ENCODE measurements around the gene OSBPL8.
"Not testable (repeated sequence)": the region's sequence is repeated elsewhere in the genome, so short reads cannot be mapped to it uniquely, and the experiment has no call there.

OSBPL8 gene

DNA sequence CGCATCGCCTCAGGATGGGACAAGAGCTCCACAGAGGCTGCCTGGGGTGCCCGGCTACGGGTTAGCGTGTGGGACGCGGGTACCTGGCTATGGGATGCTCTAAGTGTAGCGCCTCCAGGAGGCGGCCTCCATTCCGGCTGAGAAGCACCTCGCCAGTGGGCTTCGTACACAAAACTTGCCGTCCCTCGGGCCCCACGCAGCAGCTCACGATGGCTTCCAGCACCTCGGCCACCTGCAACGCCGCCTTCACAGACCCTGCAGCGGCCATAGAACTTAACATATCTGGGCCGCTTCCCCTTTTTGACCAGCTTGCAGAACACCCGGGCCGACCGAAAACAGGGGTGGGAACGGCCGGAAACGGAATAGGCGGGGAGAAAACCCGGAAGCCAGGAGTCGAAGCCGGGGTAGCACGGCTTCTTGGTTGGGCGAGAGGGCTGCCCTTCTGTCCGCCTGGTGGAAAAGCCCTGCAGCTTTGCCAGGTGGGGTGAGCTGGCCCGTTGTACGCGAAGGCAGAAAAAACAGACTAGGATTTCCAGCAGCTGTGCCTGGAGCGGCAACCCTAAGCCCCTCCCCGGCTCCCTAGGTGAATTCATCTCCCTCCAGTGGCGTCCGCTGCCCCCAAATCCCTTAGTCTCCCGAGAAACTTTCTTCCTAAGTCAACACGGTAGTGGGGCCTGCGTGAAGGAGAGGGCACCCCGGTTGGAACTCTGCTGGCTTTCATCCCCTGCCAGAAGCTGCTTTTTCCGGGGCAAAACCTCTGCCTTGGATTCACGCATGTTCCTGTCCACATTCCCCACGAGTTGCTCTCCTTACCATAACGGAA lies 211.3 kb downstream of the OSBPL8 start, which contains the start of gene BBS10:
Gene BBS10, minus strand, starts transcription at position 337 of the 823 bp plus-strand sequence. Its CDS starts 57 bp downstream, at position 280.
- peak; percentile 90 for DNase-seq (ENCODE audit: low spot score)

DNA sequence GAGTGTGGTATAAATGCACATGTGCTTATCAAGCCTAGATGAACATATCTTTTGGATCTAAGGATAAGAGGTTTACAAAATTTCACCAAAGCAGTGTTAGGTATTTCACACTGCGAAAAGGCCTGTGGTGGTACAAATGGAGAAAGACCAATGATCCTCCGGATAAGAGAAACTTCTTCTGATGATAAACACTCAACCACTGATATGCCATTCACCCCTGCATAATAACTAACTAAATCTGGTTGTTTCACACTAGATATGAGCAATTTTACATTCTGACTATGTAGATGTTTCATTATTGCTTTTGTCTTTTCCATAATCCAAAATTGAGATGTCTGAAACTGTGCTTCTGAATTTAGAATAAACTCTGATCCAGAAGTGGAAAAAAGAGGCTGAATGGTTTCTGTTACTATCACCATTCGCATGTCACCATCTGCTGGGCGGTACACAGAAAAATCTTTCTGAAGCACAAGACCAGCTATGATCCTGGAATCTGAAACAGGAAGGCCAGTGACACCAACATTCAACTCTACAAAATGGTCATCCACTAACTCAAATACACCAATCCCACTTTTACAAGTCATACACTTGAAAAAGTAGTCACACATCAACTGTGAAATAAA lies 212.7 kb downstream of the OSBPL8 start:
- peak; percentile 35 for DNase-seq (ENCODE audit: low spot score)

- DNase-seq (ENCODE audit: low spot score), result no peak
Observed at GRCh38 chr12:76346236-76346635, 213.3 kb downstream of the OSBPL8 start.

- no peak for DNase-seq (ENCODE audit: low spot score)
Observed at GRCh38 chr12:76345569-76345968, 214.0 kb downstream of the OSBPL8 start.

GRCh38 chr12:76341436-76342030 lies 218.0 kb downstream of the OSBPL8 start:
- DNase-seq (ENCODE audit: low spot score), result no peak

GRCh38 chr12:76340680-76341435 lies 218.7 kb downstream of the OSBPL8 start:
- DNase-seq (ENCODE audit: low spot score), result no peak

DNA sequence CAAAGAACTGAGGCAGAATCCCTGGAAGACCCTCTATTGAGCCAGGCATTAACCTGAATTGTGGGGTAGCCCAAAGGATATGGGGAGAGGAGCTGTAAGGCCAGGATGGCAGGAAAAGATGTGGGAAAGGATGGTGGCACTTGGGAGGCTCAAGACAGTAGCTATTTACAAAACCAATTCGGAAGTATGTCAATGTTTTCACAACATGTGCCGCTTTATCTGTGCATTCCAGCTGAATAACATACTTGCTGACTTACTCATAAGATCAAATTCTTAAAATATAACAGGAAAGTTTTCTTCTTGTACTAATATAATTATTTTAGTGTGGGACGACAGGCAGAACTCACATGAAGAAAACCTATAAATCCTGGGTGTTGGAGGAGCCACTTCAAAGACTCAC lies 222.0 kb downstream of the OSBPL8 start:
- DNase-seq (ENCODE audit: low spot score), result peak; percentile 48

GRCh38 chr12:76332606-76333005 lies 227.0 kb downstream of the OSBPL8 start:
- DNase-seq (ENCODE audit: low spot score), result no peak

DNA sequence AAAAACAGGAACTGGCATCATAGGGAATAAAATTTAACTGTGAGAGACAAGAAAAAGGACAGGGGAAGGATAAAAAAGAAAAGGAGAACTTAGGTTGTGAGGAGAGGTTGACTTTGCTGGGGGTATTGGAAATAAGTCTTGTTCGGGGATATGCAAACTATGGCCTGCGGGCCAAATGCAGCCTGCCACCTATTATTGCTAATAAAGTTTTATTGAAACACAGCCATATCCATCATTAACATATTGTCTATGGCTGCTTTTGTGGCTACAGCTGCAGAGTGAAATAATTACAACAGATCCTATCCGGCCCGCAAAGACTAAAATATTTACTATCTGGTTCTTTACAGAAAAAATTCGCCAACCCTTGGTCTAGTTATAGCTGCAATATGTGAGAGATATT lies 230.0 kb downstream of the OSBPL8 start:
- no peak for DNase-seq (ENCODE audit: low spot score)

GRCh38 chr12:76329159-76329558 lies 230.4 kb downstream of the OSBPL8 start:
- peak; percentile 73 for DNase-seq (ENCODE audit: low spot score)

DNA sequence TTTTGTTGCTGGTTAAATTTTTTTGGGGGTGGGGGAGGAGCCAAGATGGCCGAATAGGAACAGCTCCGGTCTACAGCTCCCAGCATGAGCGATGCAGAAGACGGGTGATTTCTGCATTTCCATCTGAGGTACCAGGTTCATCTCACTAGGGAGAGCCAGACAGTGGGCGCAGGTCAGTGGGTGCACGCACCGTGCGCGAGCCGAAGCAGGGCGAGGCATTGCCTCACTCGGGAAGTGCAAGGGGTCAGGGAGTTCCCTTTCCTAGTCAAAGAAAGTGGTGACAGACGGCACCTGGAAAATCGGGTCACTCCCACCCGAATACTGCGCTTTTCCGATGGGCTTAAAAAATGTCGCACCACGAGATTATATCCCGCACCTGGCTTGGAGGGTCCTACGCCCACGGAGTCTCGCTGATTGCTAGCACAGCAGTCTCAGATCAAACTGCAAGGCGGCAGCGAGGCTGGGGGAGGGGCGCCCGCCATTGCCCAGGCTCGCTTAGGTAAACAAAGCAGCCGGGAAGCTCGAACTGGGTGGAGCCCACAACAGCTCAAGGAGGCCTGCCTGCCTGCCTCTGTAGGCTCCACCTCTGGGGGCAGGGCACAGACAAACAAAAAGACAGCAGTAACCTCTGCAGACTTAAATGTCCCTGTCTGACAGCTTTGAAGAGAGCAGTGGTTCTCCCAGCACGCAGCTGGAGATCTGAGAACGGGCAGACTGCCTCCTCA lies 239.8 kb downstream of the OSBPL8 start:
- DNase-seq (ENCODE audit: low spot score), result not testable (repeated sequence)

DNA sequence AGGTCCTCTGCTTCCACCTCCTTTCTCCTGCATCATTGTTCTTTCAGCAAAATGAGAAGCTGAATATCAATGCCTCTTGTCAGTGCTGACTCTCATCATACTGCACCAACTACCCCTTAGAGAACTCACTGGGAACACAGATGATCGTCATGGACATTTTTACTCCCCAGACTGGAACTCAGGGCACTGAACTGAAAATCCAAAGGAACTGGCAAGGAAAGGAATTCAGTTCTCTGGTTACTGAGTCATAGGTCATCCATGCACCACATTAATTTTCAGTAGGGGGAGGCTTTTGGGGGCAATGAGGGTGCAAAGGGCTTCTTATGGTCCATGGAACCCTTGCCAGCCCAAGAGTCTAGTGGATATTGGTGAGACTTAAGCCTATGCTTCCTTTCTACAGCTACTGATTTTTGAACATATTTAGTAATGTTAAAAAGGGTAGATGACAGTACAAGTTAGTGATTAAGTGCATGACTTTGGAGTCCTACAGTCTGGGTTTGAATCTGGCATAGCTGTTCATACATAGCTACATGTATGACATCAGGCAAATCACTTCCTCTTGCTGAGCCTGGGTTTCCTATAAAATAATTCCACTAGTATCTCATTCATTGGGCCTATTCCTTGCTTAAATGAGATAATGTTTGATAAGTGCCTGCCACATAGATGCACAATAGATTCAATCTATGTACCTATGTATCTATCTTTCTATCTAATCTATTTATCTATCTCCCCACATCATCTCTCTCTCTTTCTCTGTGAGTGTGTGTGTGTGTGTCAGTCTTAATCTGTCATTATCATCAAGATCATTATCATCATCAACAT lies 240.6 kb downstream of the OSBPL8 start:
- DNase-seq (ENCODE audit: low spot score), result peak; percentile 21

DNA sequence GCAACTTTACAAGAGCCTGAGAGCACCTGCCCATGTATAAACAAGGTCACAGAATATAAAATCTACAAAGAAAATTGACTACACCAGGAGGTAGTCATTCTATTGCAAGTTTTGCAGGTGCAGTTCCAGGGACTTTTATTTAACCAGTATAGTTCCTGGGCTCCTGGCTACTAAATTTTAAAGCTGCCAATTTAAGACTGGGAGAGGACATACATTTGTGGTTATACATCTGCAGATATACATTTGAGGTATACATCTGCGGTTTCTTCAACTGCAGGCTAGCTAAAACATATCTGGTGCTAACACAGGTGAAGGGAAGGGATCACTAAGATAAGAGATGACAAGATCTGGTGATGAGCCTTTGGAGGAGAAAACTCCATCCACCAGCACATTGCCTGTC lies 241.6 kb downstream of the OSBPL8 start:
- DNase-seq (ENCODE audit: low spot score), result no peak

DNA sequence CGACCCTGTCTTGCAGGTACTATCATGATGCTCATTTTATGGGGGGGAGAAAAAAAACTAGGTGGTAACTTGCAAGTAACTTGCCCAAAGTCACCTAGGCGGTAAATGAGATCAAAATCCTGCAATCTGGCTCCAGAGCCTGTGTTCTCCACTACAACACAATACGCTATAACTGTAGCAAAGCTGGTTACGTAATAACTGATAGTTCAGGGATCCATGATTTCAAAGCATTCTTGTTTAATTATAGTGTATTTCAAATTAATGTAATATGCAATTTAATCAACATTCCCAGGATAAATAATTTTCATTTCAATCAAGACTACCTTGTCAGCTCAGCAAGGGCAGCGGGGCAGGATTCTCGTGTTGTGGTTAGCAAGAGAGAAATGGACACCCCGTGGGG lies 243.1 kb downstream of the OSBPL8 start:
- no peak for DNase-seq (ENCODE audit: low spot score)

GRCh38 chr12:76313299-76313698 lies 246.3 kb downstream of the OSBPL8 start:
- no peak for DNase-seq (ENCODE audit: low spot score)

GRCh38 chr12:76312315-76312714 lies 247.3 kb downstream of the OSBPL8 start:
- DNase-seq (ENCODE audit: low spot score), result no peak

GRCh38 chr12:76311796-76312195 lies 247.8 kb downstream of the OSBPL8 start:
- peak; percentile 18 for DNase-seq (ENCODE audit: low spot score)

GRCh38 chr12:76310110-76310509 lies 249.5 kb downstream of the OSBPL8 start:
- DNase-seq (ENCODE audit: low spot score), result no peak

GRCh38 chr12:76308866-76309265 lies 250.7 kb downstream of the OSBPL8 start:
- DNase-seq (ENCODE audit: low spot score), result no peak

- DNase-seq (ENCODE audit: low spot score), result no peak
Observed at GRCh38 chr12:76307083-76307482, 252.5 kb downstream of the OSBPL8 start.

DNA sequence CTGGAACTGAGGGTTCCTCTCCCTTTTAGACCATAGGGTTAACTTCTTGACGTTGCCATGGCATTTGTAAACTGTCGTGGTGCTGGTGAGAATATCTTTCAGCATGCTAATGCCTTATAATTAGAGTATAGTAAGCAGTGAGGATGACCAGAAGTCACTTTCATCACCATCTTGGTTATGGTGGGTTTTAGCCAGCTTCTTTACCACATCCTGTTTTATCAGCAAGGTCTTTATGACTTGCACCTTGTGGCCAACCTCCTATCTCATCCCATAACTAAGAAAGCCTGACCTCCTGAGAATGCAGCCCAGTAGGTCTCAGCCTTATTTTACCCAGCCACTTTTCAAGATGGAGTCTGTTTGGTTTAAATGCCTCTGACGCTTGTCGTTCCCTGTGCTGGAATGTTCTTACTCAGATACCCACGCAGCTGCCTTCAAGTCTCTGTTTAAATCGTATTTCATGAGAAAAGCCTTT lies 255.5 kb downstream of the OSBPL8 start:
- DNase-seq (ENCODE audit: low spot score), result no peak
